ENCODE results near the gene AMPD2.

AMPD2 gene

GRCh38 chr1:109630898-109631512, 11.4 kb downstream of the AMPD2 start:
- DNase-seq (ENCODE audit: low read depth in 2 of 2) = no peak

GRCh38 chr1:109631513-109632505, 12.2 kb downstream of the AMPD2 start:
- no peak for DNase-seq (ENCODE audit: low read depth in 2 of 2)

GRCh38 chr1:109632671-109633346, 13.2 kb downstream of the AMPD2 start:
- no peak for DNase-seq (ENCODE audit: low read depth in 2 of 2)

- DNase-seq (ENCODE audit: low read depth in 2 of 2) = no peak
Measured at GRCh38 chr1:109634292-109634691, 14.7 kb downstream of the AMPD2 start.

DNA sequence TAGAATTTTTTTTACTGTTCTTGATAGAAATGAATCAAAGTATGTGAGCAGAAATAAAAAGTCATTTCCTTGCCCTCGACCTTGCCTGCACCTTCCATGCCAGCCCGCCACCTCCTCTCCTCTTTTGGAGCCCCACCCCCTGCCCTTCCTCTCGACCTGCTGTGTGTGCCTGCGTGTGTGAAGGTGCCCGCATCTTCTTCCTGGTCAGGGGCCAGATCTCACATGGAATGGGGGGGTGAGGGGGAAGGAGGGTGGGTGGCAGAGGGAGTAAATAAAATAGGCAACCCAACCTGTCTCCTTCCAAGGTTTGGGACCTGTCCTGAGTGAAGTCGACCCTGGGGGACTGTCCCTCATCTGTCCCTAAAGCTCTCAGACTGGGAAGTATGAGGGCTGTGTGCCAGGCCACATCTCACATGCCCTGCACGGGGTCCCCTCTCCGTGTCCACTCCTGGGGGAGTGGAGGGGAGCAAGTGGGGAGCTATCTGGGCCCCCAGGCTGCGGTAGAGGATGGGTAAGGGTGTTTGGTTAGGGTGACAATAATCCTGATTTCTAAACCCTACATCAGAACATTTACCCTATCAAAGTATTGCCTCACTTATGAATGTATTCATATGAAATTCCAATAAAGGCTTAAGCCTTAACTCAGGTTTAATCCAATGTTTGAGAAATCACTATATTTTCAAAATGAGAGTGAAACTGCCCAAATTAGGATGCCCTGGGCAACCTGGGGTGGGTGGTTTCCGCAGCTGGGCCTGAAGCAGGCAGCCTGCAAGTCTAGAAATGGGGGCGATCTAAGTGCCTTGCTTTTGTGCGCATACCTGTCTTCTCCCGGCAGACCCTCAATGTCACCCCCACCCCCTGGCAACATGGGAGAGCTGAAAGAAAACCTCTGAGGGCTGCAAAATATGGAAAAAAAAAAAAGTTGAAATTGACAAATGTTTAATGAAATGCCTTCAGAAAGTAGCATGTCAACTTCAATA, 15.4 kb downstream of the AMPD2 start:
- no peak for DNase-seq (ENCODE audit: low read depth in 2 of 2)

DNA sequence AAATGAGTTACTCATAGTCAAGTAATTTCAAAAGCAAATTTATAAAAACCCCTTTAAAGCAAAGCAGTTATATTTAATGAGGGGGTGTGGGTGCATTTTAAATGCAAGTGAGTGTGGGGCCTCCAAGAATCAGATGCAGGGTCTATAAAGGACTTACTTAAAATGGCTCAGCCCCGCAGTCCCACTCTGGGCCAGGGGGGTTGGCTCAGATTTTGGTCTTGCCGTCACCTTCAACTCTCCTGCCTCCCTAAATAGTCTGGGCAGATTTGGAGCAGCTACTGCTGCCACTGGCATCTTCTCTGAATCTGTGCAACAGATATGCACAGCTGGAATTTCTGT, 16.2 kb downstream of the AMPD2 start:
- DNase-seq (ENCODE audit: low read depth in 2 of 2) = no peak

- no peak for DNase-seq (ENCODE audit: low read depth in 2 of 2)
Measured at GRCh38 chr1:109636201-109636952, 16.7 kb downstream of the AMPD2 start.

- no peak for DNase-seq (ENCODE audit: low read depth in 2 of 2)
Measured at GRCh38 chr1:109637446-109637845, 17.8 kb downstream of the AMPD2 start.

GRCh38 chr1:109639063-109639840, 19.6 kb downstream of the AMPD2 start:
- no peak for DNase-seq (ENCODE audit: low read depth in 2 of 2)

DNA sequence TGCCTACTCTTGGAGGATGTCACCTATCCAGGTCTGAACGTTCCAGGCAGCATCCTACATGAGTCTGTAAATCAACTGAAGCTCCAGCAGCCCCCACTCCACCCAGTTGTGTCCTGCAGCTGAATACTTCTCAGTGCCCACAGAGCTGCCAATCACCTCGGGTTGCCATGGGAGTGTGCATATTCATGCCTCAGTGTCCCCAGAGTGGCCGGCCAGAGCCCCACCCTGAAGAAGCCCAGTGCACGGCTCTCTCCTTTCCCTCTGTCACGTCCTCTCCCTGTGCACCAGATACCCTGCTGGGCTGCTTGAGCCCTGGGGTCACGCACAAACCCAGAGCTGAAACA, 20.2 kb downstream of the AMPD2 start:
- no peak for DNase-seq (ENCODE audit: low read depth in 2 of 2)

DNA sequence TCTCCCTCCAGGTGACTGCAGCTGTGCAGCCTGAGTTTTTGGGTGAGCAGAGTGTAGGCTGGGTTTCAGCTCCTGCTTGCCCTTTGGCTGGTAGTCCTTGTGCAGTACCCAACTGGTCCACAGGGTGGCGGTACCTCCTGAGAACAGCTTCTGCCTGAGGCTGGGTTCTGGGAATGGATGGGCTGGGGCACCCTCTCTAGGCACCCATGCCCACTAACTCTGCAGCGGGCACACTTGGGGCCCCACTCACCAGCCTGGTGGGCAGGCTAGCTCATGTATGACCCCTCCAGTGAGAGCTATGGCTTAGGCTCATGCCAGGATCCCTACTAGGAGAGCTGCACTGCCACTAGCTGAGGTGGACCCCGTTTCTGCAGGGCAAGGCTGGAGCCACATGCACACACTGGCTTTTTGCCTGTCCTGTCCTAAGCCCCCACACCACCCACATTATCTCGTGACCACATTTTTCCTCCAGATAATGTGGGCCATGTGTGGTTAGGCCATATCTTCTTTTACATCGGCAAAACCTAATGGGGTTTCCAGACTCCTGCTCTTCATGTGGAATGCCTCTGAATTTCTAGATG, 20.7 kb downstream of the AMPD2 start:
- peak; percentile 80 to 93 for DNase-seq (ENCODE audit: low read depth in 2 of 2)

GRCh38 chr1:109641078-109641740, 21.6 kb downstream of the AMPD2 start:
- no peak for DNase-seq (ENCODE audit: low read depth in 2 of 2)

GRCh38 chr1:109641861-109642260, 22.2 kb downstream of the AMPD2 start:
- DNase-seq (ENCODE audit: low read depth in 2 of 2) = no peak

- DNase-seq (ENCODE audit: low read depth in 2 of 2) = no peak
Measured at GRCh38 chr1:109642626-109643025, 23.0 kb downstream of the AMPD2 start.

DNA sequence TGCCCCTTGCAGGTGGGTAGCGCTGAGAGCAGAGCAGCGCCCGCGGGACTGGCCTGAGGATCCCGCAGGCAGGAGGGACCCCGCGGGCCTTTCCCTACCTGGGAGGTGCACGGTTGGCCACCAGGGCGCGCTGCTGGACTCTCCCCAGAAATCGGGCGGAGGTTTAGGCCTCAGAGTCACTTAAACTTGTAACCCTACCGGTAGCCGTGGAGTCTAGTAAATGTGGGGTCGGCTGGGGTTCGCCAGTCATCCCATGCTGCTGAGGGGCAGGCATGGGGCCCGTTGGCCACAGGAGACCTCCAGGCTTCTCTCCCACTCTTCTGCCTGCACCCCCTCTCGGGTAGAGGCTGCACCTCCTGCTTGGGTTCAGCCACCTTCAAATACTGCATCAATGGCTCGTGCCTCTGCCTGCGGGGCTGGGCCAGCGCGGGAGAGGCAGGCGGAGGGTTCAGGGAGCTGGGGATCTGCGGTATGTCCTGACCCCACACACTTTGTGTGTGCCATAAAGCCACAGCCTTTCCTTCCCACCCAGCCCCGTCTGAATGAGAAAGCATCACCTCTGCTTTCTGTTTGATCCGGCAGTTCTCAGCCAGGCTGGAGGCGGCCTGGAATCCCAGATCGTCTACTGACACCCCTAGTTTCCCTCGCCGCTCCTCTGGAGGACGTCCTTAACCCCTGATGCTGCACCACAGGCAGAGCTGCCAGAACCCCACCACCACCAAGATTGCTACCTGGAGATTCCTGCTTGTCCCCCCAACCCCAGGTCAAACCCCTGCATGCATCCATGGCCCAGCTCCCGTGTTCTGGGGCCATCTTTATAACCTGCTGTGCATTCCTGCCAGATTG, 24.0 kb downstream of the AMPD2 start:
- peak; percentile 84 to 85 for DNase-seq (ENCODE audit: low read depth in 2 of 2)

- DNase-seq (ENCODE audit: low read depth in 2 of 2) = no peak
Measured at GRCh38 chr1:109644670-109645069, 25.0 kb downstream of the AMPD2 start.

DNA sequence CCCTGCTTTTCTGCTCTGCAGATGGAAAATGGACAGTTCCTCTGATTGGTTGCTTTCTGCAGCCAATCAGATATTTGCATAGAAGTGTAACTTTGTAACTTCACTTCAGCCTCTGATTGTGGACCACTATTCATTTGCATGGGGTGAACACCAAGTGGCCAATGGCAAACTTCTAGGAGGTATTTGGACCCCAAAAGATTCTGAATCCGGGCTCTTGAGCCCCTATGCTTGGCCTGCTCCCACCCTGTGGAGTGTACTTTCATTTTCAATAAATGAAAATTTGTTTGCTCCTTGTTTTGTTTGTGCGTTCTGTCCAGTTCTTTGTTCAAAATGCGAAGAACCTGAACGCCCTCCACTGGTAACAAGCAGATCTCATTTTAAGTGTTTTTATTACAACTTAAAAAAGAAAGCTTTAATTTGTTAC, 29.9 kb downstream of the AMPD2 start:
- DNase-seq (ENCODE audit: low read depth in 2 of 2) = no peak

GRCh38 chr1:109650609-109651008, 31.0 kb downstream of the AMPD2 start:
- DNase-seq (ENCODE audit: low read depth in 2 of 2) = no peak

Data from stimulated activated CD8-positive, alpha-beta memory T cell treated with anti-CD3 and anti-CD28 coated beads, Interleukin-2, amount 100 ng/mL, for 48 hours (primary cell).